Activated CD8-positive, alpha-beta memory T cell treated with anti-CD3 and anti-CD28 coated beads for 48 hours (primary cell): ENCODE results near the gene OR11A1.

Experiments used
- DNase-seq, 3 experiments: peaks; one replicate each; pipeline ENCODE4 v3.0.0-alpha.2; 2020; ENCODE audit warnings: low read depth in 2 of 3, low spot score in 2 of 3

Gene OR11A1

GRCh38 chr6:29399525-29399924, 57.3 kb downstream of the OR11A1 start:
- no peak for DNase-seq

- DNase-seq, result no peak
These were observed 61.5 kb downstream of the OR11A1 start, which contains the start of gene OR12D2 for GRCh38 chr6:29395331-29395730. OR12D2 (plus strand) TSS chr6:29395631; CDS start chr6:29396700, 1,069 bp downstream.

GRCh38 chr6:29388533-29388932, 68.3 kb downstream of the OR11A1 start:
- no peak for DNase-seq

GRCh38 chr6:29376003-29376402, 80.9 kb downstream of the OR11A1 start:
- DNase-seq, result no peak
